ENCODE results near the gene JPT2. TPM values are rescaled to one million over a fixed set of nuclear protein-coding genes. Genes with fewer than 3 reads are reported as not detected.

The JPT2 gene
- total RNA-seq, 4 donors from 2014 or later: 22.7 to 28.5 (median 23.8) TPM

DNA sequence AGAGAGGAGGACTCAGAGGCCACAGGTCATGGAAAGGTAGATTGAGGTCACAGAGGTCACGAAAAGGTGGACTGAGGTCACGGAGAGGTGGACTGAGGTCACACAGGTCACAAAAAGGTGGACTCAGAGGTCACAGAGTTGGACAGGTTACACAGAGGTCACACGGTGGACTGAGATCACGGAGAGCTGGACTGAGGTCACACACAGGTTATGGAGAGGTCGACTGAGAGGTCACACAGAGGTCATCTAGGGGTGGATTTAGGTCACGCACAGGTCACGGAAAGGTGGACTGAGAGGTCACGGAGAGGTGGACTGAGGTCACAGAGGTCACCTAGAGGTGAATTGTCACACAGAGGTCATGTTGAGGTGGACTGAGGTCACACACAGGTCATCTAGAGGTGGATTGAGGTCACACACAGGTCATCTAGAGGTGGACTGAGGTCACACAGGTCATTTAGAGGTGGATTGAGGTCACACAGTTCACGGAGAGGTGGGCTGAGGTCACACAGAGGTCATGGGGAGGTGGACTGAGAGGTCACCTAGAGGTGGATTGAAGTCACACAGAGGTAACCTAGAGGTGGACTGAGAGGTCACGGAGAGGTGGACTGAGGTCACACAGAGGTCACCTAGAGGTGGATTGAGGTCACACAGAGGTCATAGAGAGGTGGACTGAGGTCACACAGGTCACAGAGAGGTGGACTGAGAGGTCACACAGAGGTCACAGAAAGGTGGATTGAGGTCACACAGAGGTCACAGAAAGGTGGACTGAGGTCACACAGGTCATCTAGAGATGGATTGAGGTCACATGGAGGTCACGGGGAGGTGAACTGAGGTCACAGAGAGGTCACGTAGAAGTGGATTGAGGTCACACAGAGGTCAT lies 26.7 kb upstream of the JPT2 start:
- TF ChIP-seq, protein P1, sequence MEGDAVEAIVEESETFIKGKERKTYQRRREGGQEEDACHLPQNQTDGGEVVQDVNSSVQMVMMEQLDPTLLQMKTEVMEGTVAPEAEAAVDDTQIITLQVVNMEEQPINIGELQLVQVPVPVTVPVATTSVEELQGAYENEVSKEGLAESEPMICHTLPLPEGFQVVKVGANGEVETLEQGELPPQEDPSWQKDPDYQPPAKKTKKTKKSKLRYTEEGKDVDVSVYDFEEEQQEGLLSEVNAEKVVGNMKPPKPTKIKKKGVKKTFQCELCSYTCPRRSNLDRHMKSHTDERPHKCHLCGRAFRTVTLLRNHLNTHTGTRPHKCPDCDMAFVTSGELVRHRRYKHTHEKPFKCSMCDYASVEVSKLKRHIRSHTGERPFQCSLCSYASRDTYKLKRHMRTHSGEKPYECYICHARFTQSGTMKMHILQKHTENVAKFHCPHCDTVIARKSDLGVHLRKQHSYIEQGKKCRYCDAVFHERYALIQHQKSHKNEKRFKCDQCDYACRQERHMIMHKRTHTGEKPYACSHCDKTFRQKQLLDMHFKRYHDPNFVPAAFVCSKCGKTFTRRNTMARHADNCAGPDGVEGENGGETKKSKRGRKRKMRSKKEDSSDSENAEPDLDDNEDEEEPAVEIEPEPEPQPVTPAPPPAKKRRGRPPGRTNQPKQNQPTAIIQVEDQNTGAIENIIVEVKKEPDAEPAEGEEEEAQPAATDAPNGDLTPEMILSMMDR (IDR thresholded peaks at IDR 0.05): no peak
- DNase-seq (ENCODE audit: low spot score): no peak
- ATAC-seq (ENCODE audit: low FRiP score): no peak

DNA sequence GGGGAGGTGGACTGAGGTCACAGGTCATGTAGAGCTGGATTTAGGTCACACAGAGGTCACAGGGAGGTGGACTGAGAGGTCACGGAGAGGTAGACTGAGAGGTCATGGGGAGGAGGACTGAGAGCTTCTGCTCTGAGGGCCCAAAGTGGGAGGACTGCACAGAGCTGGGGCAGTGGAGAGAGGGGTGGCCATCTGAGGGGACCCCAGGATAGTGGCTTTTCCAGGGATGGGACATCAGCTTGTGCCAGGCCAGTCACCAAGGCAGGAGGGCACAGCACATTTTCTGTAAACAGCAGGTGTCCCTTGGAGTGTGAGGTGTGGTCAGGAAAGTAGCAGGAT lies 26.1 kb upstream of the JPT2 start:
- DNase-seq (ENCODE audit: low spot score) (no peak), ATAC-seq (ENCODE audit: low FRiP score) (no peak)
- TF ChIP-seq, protein P1 (IDR thresholded peaks at IDR 0.05): no peak

DNA sequence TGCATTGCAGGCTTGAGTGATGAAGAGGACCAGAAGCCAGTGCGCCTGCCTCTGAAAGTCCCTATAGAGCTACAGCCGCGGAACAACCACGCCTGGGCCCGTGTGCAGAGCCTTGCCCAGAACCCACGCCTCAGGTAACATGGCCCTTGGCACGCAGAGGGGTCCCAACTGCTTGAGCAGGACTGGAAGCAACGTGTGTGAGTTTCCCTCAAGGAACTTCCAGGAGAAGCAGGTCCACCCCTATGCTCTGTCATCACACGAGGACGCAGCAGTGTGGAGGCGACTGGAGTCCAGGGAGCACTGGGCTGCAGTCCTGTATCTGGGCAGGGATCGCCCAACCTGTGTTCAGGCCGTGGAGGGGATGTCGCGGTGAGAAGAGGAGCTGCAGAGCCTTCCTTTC lies 25.1 kb upstream of the JPT2 start:
- no peak for DNase-seq (ENCODE audit: low spot score)
- ATAC-seq (ENCODE audit: low FRiP score): no peak
- TF ChIP-seq, protein P1 (IDR thresholded peaks at IDR 0.05): no peak

DNA sequence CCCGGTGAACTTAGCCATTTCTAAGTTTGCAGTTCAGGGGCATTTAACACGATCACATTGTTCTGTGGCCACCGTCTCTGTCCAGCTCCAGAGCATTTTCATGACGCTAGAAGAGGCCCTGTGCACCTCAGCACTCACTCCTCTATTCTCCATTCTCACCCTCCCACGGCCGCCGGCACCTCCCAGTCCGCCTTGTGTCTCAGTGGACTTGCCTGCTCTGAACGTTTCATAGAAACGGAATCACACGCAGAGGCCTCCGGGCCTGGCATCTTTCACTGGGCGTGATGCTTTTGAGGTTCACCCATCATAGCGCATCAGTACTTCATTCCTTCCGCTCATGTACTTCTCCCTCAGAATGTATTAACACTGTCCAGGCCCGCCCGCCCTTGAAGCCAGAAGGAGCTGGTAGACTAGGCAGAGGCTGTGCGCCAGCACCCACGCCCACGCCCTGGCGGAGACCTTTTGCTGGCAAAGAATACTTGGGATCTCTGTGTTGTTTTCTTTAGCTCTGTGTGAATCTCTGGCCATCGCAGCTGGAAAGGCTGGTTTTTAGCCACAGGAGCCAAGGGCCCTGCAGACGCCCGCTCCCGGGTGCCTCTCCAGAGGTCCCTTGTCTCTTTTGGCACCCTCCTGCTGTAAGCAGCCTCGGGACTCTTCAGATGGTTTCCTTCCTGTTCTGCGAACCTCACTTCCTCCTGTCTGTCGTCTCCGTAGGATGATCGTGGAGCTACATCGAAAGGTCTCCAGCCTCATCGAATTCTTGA lies 23.4 kb upstream of the JPT2 start:
- DNase-seq (ENCODE audit: low spot score) (no peak), ATAC-seq (ENCODE audit: low FRiP score) (no peak)
- TF ChIP-seq, protein P1 (IDR thresholded peaks at IDR 0.05): no peak

DNA sequence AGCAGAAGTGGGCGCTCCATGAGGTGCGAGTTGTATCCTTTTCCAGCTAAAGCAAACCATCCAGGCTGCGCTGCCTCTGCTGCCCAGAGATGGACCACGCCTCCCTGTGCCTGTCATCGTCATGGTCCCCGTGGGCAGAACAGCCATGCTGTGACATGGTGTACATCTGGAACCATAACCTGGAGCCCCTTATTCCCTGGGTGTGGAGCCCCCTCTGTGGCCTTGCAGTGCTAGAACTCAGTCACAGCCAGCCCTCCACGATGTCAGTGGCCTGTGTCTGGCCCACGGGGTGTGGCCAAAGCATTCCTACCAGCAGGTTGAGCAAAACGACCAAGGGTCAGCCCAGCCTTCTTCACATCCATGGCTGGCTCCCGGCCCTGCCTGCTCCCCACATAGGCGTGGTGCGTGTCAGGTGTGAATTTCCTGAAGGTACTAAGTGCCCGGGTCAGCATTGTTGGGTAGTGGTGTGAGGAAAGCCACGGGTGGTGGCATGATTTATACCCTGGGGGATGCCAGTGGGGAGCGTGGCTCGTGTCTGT lies 22.7 kb upstream of the JPT2 start:
- no peak for DNase-seq (ENCODE audit: low spot score)
- ATAC-seq (ENCODE audit: low FRiP score): no peak

DNA sequence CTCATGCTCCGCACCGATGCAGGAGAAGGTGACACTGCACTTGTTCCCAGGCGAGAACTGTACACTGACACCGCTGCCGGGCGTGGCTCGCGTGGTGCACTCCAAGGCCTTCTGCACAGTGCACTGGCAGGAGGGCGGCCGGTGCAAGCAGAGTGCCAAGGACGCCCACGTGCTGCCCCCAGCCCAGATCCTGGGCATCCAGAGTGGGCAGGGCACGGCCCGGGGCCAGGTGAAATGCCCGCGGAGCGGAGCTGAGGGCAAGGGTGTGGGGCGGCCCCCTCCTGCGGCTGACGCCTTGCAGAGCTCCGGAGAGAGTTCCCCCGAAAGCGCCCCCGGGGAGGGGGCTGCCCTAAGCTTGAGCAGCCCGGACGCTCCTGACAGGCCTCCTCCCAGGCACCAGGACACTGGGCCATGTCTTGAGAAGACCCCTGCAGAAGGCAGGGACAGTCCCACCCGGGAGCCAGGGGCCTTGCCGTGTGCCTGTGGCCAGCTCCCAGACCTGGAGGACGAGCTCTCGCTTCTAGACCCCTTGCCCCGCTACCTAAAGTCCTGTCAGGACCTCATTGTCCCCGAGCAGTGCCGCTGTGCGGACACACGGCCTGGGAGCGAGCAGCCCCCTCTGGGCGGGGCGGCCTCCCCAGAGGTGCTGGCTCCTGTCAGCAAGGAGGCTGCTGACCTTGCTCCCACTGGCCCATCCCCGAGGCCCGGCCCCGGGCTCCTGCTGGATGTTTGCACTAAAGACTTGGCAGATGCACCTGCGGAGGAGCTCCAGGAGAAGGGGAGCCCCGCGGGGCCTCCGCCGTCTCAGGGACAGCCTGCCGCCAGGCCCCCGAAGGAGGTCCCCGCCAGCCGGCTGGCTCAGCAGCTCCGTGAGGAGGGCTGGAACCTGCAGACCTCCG lies 21.9 kb upstream of the JPT2 start:
- ATAC-seq (ENCODE audit: low FRiP score) (no peak), DNase-seq (ENCODE audit: low spot score) (no peak)
- TF ChIP-seq, protein P1 (IDR thresholded peaks at IDR 0.05): no peak

More for the DNA sequence above, 22.7 kb upstream of the JPT2 start:
- TF ChIP-seq, protein P1 (IDR thresholded peaks at IDR 0.05): no peak
